K562 (cell line): ENCODE measurements around the gene GPC2. TPM values are rescaled to one million over a fixed set of nuclear protein-coding genes. Genes with fewer than 3 reads are reported as not detected.

Experiments
- ARHGAP35 ChIP-seq: fragments of 450-650 bp; IDR thresholded peaks from 2 replicates; pipeline ENCODE4 v1.6.1; 2018; ENCODE audit not compliant: partially characterized antibody
- ARID1B ChIP-seq: fragments of 450-650 bp; IDR thresholded peaks from 2 replicates; pipeline ENCODE4 v1.6.1; 2016; ENCODE audit warnings: antibody characterized with exemption, mild to moderate bottlenecking, inconsistent platforms
- CEBPB ChIP-seq: fragments of 450-650 bp; IDR thresholded peaks from 2 replicates; pipeline ENCODE4 v1.6.1; 2016; ENCODE audit warnings: missing genetic modification characterization, missing compliant biosample characterization
- DDX20 ChIP-seq: fragments of 450-650 bp; IDR thresholded peaks from 2 replicates; pipeline ENCODE4 v1.6.1; 2016; ENCODE audit warnings: missing genetic modification characterization, low read depth, mild to moderate bottlenecking, missing compliant biosample characterization, moderate library complexity
- DNMT1 ChIP-seq: fragments of 450-650 bp; IDR thresholded peaks from 2 replicates; pipeline ENCODE4 v1.6.1; 2016; ENCODE audit warnings: antibody characterized with exemption, mild to moderate bottlenecking
- EP400 ChIP-seq: fragments of 450-650 bp; IDR thresholded peaks from 2 replicates; pipeline ENCODE4 v1.6.1; 2017; ENCODE audit warnings: antibody characterized with exemption, mild to moderate bottlenecking, moderate library complexity
- MAFF ChIP-seq: IDR thresholded peaks from 2 replicates; pipeline ENCODE4 v1.6.1; 2012; ENCODE audit warnings: low read length, improper control_type of control experiment
- NCOA1 ChIP-seq: fragments of 450-650 bp; IDR thresholded peaks from 2 replicates; pipeline ENCODE4 v1.6.1; 2016; ENCODE audit warnings: low read depth
- NCOA6 ChIP-seq: fragments of 450-650 bp; IDR thresholded peaks from 2 replicates; pipeline ENCODE4 v1.6.1; 2017; ENCODE audit warnings: mild to moderate bottlenecking
- NFXL1 ChIP-seq: fragments of 450-650 bp; formaldehyde crosslinking; IDR thresholded peaks from 2 replicates; pipeline ENCODE4 v1.4.0; 2021; ENCODE audit warnings: mild to moderate bottlenecking
- POLR2AphosphoS2 ChIP-seq: IDR thresholded peaks from 2 replicates; pipeline ENCODE4 v1.6.1; 2012; ENCODE audit warnings: low read length, improper control_type of control experiment
- RBM15 ChIP-seq: fragments of 200-400 bp; formaldehyde crosslinking; IDR thresholded peaks from 2 replicates; pipeline ENCODE4 v1.6.1; 2018; ENCODE audit warnings: mild to moderate bottlenecking, low read length, moderate library complexity; ENCODE audit not compliant: insufficient read depth
- SMAD4 ChIP-seq: fragments of 250-450 bp; sonication (Bioruptor Pico); conservative IDR thresholded peaks from 2 replicates; pipeline ENCODE4 v1.8.0; 2021; ENCODE audit warnings: inconsistent platforms, mild to moderate bottlenecking, moderate library complexity
- STAG1 ChIP-seq: sonication (generic); formaldehyde crosslinking; IDR thresholded peaks from 2 replicates; pipeline ENCODE4 v1.5.0; 2020; ENCODE audit warnings: missing genetic modification reagents, borderline replicate concordance
- SUPT5H ChIP-seq: fragments of 450-650 bp; IDR thresholded peaks from 2 replicates; pipeline ENCODE4 v1.6.1; 2016
- TARDBP ChIP-seq: fragments of 450-650 bp; IDR thresholded peaks from 2 replicates; pipeline ENCODE4 v1.6.1; 2016
- USF2 ChIP-seq: sonication (generic); formaldehyde crosslinking; IDR thresholded peaks from 2 replicates; pipeline ENCODE4 v1.5.0; 2020; ENCODE audit warnings: missing genetic modification reagents
- ZBTB7A ChIP-seq: IDR thresholded peaks from 2 replicates; pipeline ENCODE4 v1.6.1; 2011; ENCODE audit warnings: low read depth, mild to moderate bottlenecking, low read length, moderate library complexity, borderline replicate concordance; ENCODE audit not compliant: control insufficient read depth
- ZNF583 ChIP-seq: fragments of 250-450 bp; sonication (Bioruptor Pico); IDR thresholded peaks from 2 replicates; pipeline ENCODE4 v1.4.0; 2020
- polyA plus RNA-seq, 8 experiments: library from polyadenylated mRNA; depleted of rRNA in 4 of 8; stranded (reverse) in 5 of 8; unstranded in 3 of 8; fragments of >200 nt; fragmentation: Nextera tagmentation in 2 of 8; fragmentation: Illumina TruSeq in 1 of 8; extraction: Ambion mirVana in 2 of 8; extraction: Trizol in 1 of 8; gene quantifications; 2 replicates each; pipeline versions ENCODE4 v1.2.1 to v1.2.3, GENCODE V29; 2011 to 2014; ENCODE audit warnings: inconsistent platforms in 1 of 8, missing spikeins in 1 of 8
- total RNA-seq, 7 experiments: library from RNA; depleted of rRNA in 6 of 7; stranded (reverse); fragments of >200 nt in 6 of 7; fragmentation: Illumina TruSeq in 2 of 7; extraction: Trizol in 2 of 7; gene quantifications; 2 replicates each; pipeline versions ENCODE4 v1.2.1 to v1.2.3, GENCODE V29; 2011 to 2021; ENCODE audit warnings: low replicate concordance in 1 of 7
- TF ChIP-seq, protein P1 (sequence below), 3 experiments: IDR thresholded peaks in 2 of 3; conservative IDR thresholded peaks in 1 of 3; 2 replicates each; pipeline ENCODE4 v1.5.1; 2011 to 2012; ENCODE audit warnings: low read length in 3 of 3, mild to moderate bottlenecking in 3 of 3, control low read depth in 2 of 3, improper control_type of control experiment in 1 of 3, inconsistent platforms in 1 of 3, low read depth in 1 of 3, mixed read lengths in 1 of 3, moderate library complexity in 1 of 3; ENCODE audit not compliant: insufficient read depth in 2 of 3
- TF ChIP-seq, protein P2 (sequence below): fragments of 450-650 bp; IDR thresholded peaks from 2 replicates; pipeline ENCODE4 v1.6.1; 2016; ENCODE audit warnings: missing biosample characterization, missing genetic modification characterization
- TF ChIP-seq, protein P3 (sequence below): IDR thresholded peaks from 2 replicates; pipeline ENCODE4 v1.6.1; 2016; ENCODE audit warnings: missing genetic modification characterization, missing compliant biosample characterization
- TF ChIP-seq, protein P4 (sequence below): sonication (generic); formaldehyde crosslinking; IDR thresholded peaks from 2 replicates; pipeline ENCODE4 v1.8.0; 2022; ENCODE audit warnings: missing genetic modification reagents, mild to moderate bottlenecking, moderate library complexity, borderline replicate concordance

Gene GPC2
- total and polyA plus RNA-seq, 9 of the 15 experiments (the other 6 are each of a cell fraction or from before 2014, with no cell fraction given) = 0.06 to 7.7 (median 1.4) TPM; not detected in 1

DNA sequence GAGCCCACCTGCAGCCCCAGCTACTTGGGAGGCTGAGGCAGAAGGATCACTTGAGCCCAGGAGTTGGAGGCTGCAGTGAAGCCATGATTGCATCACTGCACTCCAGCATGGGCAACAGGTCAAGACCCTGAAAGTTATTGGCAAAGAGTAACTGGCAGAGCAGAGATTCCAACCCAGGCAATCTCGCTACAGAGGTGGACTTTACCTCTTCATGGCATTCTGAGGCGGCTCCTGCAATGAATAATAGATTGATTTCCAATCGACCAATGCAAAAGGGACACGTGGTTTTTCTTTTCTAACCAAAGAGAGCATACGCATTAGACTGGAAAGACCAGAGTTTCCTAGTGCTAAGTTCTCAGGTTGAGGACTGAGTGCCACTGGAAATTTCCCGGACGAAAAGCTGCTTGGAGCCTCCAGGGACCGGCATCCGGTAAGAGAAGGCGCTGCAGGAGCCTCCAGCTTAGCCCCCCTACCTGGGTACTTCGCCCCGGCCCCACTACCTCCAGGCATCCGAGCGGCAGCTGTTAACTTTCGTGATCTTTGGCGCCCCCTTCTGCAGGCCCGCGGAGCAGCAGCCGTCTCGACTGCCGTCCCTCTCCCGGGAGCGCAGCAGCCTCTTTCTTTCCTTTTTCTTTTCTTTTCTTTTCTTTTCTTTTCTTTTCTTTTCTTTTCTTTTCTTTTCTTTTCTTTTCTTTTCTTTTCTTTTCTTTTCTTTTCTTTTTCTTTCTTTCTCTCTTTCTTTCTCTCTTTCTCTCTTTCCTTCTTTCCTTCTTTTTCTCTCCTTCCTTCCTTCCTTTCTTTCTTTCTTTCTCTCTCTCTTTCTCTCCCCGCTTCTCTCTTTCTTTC lies 46.4 kb downstream of the GPC2 start (continued):
- TF ChIP-seq DDX20 (tag) (no peak), NFXL1 (CRISPR knock-in tag) (0 out of 2 replicates have a peak, but pooled peaks have one; percentile 15), SUPT5H (0 out of 2 replicates have a peak, but pooled peaks have one; percentile 25), STAG1 (CRISPR knock-in tag) (peak; percentile 68; the same call in 1 of the 2 replicates), RBM15 (no peak), USF2 (CRISPR knock-in tag) (peak; percentile 46; the same call in 1 of the 2 replicates), ARID1B (no peak; the same call in none of the 2 replicates), NCOA1 (peak; percentile 34; the same call in 1 of the 2 replicates), EP400 (peak; percentile 69), NCOA6 (no peak), CEBPB (peak; percentile 90), DNMT1 (peak; percentile 39; the same call in 1 of the 2 replicates), ARHGAP35 (peak; percentile 65), TARDBP (no peak), ZBTB7A (peak; percentile 88), POLR2AphosphoS2 (no peak), ZNF583 (0 out of 2 replicates have a peak, but pooled peaks have one; percentile 27), SMAD4 (peak; percentile 53; the same call in 1 of the 2 replicates), MAFF (no peak)
- TF ChIP-seq, protein P1, sequence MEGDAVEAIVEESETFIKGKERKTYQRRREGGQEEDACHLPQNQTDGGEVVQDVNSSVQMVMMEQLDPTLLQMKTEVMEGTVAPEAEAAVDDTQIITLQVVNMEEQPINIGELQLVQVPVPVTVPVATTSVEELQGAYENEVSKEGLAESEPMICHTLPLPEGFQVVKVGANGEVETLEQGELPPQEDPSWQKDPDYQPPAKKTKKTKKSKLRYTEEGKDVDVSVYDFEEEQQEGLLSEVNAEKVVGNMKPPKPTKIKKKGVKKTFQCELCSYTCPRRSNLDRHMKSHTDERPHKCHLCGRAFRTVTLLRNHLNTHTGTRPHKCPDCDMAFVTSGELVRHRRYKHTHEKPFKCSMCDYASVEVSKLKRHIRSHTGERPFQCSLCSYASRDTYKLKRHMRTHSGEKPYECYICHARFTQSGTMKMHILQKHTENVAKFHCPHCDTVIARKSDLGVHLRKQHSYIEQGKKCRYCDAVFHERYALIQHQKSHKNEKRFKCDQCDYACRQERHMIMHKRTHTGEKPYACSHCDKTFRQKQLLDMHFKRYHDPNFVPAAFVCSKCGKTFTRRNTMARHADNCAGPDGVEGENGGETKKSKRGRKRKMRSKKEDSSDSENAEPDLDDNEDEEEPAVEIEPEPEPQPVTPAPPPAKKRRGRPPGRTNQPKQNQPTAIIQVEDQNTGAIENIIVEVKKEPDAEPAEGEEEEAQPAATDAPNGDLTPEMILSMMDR (IDR thresholded peaks at IDR 0.05 in 2 of 3, conservative IDR thresholded peaks at IDR 0.05 in 1 of 3; ENCODE audit: insufficient read depth in 2 of 3, low read depth in 1 of 3, low read length in 3 of 3) = peak; percentile 87 to 90 (median 90)
- TF ChIP-seq, protein P2, sequence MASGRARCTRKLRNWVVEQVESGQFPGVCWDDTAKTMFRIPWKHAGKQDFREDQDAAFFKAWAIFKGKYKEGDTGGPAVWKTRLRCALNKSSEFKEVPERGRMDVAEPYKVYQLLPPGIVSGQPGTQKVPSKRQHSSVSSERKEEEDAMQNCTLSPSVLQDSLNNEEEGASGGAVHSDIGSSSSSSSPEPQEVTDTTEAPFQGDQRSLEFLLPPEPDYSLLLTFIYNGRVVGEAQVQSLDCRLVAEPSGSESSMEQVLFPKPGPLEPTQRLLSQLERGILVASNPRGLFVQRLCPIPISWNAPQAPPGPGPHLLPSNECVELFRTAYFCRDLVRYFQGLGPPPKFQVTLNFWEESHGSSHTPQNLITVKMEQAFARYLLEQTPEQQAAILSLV (tag) = no peak
- TF ChIP-seq, protein P3, sequence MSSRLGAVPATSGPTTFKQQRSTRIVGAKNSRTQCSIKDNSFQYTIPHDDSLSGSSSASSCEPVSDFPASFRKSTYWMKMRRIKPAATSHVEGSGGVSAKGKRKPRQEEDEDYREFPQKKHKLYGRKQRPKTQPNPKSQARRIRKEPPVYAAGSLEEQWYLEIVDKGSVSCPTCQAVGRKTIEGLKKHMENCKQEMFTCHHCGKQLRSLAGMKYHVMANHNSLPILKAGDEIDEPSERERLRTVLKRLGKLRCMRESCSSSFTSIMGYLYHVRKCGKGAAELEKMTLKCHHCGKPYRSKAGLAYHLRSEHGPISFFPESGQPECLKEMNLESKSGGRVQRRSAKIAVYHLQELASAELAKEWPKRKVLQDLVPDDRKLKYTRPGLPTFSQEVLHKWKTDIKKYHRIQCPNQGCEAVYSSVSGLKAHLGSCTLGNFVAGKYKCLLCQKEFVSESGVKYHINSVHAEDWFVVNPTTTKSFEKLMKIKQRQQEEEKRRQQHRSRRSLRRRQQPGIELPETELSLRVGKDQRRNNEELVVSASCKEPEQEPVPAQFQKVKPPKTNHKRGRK (tag) = peak; percentile 100
- TF ChIP-seq, protein P4, sequence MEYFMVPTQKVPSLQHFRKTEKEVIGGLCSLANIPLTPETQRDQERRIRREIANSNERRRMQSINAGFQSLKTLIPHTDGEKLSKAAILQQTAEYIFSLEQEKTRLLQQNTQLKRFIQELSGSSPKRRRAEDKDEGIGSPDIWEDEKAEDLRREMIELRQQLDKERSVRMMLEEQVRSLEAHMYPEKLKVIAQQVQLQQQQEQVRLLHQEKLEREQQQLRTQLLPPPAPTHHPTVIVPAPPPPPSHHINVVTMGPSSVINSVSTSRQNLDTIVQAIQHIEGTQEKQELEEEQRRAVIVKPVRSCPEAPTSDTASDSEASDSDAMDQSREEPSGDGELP (CRISPR knock-in tag) = peak; percentile 90
